Skeletal muscle satellite cell (primary cell): ENCODE results near the gene SYT9.

Experiments
- H3K27me3 ChIP-seq: 2 replicates; pipeline ENCODE4 v1.7.0; 2013; ENCODE audit warnings: low read length; ENCODE audit not compliant: control insufficient read depth, insufficient read depth
- H3K36me3 ChIP-seq: 2 replicates; pipeline ENCODE4 v1.7.0; 2013; ENCODE audit warnings: mild to moderate bottlenecking, control low read depth, low read length; ENCODE audit not compliant: insufficient read depth
- H3K4me1 ChIP-seq: 2 replicates; pipeline ENCODE4 v1.7.0; 2013; ENCODE audit warnings: low read length; ENCODE audit not compliant: control insufficient read depth, insufficient read depth
- H3K4me2 ChIP-seq: 2 replicates; pipeline ENCODE4 v1.7.0; 2013; ENCODE audit warnings: mild to moderate bottlenecking, low read length
- H3K4me3 ChIP-seq: 2 replicates; pipeline ENCODE4 v1.7.0; 2013; ENCODE audit warnings: low read length
- H3K9ac ChIP-seq: 2 replicates; pipeline ENCODE4 v1.7.0; 2013; ENCODE audit warnings: mild to moderate bottlenecking, low read depth, low read length, moderate library complexity
- H3K9me3 ChIP-seq: replicated peaks from 2 replicates; pipeline ENCODE4 v1.7.0; 2013; ENCODE audit warnings: mild to moderate bottlenecking, control low read depth, low read length

SYT9 gene

DNA sequence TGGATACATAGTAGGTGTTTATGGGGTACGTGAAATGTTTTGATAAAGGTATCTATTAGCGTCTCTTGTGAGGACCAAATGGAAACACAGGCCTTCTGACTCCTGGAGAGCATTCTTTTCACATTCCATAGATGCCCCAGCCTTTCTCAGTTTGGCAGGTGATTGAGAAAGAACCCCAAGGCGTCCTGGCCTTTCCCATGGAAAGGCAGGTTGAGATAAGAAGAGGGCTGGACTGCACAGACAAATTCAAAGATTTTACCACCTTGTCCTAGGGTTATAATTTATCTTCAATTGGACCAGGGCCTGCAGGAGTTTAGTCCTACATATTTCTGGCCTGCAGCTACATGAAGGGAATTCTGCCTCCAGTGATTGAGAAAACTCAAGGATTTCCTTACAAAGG lies 232.9 kb downstream of the SYT9 start:
- Histone ChIP-seq H3K27me3 (peaks cover 26% of the 10 kb centered on the region), H3K4me3 (no peak overlapping the region), H3K9me3 (no peaks in the 10 kb centered on the region), H3K4me1 (no peaks in the 10 kb centered on the region), H3K36me3 (no peaks in the 10 kb centered on the region), H3K4me2 (no peak overlapping the region), H3K9ac (no peak overlapping the region)

DNA sequence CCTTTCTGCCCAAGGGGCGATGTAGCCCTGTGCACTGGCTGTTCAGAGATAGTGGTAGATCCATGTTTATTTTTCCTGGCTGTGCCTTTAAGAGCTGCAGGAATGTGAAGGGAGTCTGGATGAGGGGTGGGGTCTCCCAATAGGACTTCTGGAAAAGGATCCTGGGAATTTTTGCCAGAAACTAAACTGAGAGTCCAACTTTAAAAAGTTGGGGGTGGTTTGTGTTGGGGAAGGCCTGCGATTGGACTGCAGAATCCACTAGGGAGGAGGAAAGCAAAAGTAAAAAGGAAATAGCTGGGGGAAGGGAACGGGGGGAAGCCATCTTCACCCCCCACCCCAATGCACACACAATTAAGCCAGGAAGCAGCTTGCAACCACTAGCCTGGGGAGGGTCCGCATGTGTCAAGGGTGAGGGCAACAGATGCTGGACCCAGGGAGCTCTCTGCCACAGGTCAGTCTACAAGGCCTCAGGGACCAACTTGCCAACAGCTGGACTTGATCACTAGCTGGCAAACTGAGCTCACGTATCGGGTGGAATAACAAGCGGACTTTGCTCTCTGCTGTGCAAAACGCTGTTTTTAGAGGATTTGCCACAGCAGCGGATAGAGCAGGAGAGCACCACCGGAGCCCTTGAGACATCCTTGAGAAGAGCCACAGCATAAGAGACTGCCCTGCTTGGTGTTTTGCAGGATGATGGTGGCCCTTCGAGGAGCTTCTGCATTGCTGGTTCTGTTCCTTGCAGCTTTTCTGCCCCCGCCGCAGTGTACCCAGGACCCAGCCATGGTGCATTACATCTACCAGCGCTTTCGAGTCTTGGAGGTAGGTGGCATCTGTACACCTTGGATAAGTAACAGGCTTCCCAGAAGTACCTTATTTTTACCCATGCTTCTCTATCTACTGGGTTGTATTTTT lies 233.7 kb downstream of the SYT9 start, which contains the start of gene OLFML1:
OLFML1 (plus strand) TSS at position 321 of the 912 bp plus-strand sequence; CDS start at position 691, 370 bp downstream.
- no peaks in the 10 kb centered on the region for H3K36me3 ChIP-seq
- no peak within 1 kb of the TSS for H3K4me2 ChIP-seq
- H3K4me3 ChIP-seq = no peak within 1 kb of the TSS
- peaks cover 26% of the 10 kb centered on the region for H3K27me3 ChIP-seq
- H3K4me1 ChIP-seq = peaks cover 4% of the 10 kb centered on the region
- H3K9ac ChIP-seq = no peak within 1 kb of the TSS
- H3K9me3 ChIP-seq = no peaks in the 10 kb centered on the region

GRCh38 chr11:7486098-7486780 lies 234.5 kb downstream of the SYT9 start:
- H3K9ac ChIP-seq = no peak overlapping the region
- no peak overlapping the region for H3K4me3 ChIP-seq
- H3K36me3 ChIP-seq = no peaks in the 10 kb centered on the region
- no peaks in the 10 kb centered on the region for H3K9me3 ChIP-seq
- H3K4me1 ChIP-seq = peaks cover 8% of the 10 kb centered on the region
- no peak overlapping the region for H3K4me2 ChIP-seq
- peaks cover 26% of the 10 kb centered on the region for H3K27me3 ChIP-seq

DNA sequence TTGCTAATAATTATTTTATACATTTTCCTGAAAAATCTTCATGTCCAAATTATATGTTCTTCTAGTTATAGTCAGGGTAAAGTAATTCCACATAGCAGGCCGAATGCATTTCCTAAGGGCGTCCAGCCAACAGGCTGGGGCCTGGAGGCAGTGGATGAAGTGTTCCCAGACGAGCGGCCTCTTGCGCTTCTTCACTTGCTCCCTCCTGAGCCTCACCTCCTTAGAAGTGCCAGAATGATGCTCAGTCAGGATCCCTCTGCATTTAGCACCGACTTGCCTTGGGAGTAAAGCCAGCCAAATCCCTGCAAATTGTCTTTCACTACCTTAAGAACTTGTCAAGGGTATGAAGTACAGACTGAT lies 235.1 kb downstream of the SYT9 start:
- Histone ChIP-seq H3K36me3 (no peaks in the 10 kb centered on the region), H3K9me3 (no peaks in the 10 kb centered on the region), H3K27me3 (peaks cover 26% of the 10 kb centered on the region), H3K9ac (no peak overlapping the region), H3K4me3 (no peak overlapping the region), H3K4me2 (no peak overlapping the region), H3K4me1 (peaks cover 8% of the 10 kb centered on the region)

GRCh38 chr11:7487360-7487759 lies 235.7 kb downstream of the SYT9 start:
- H3K4me2 ChIP-seq = no peak overlapping the region
- no peak overlapping the region for H3K4me3 ChIP-seq
- no peaks in the 10 kb centered on the region for H3K9me3 ChIP-seq
- peaks cover 8% of the 10 kb centered on the region for H3K4me1 ChIP-seq
- peaks cover 26% of the 10 kb centered on the region for H3K27me3 ChIP-seq
- no peak overlapping the region for H3K9ac ChIP-seq
- H3K36me3 ChIP-seq = no peaks in the 10 kb centered on the region

DNA sequence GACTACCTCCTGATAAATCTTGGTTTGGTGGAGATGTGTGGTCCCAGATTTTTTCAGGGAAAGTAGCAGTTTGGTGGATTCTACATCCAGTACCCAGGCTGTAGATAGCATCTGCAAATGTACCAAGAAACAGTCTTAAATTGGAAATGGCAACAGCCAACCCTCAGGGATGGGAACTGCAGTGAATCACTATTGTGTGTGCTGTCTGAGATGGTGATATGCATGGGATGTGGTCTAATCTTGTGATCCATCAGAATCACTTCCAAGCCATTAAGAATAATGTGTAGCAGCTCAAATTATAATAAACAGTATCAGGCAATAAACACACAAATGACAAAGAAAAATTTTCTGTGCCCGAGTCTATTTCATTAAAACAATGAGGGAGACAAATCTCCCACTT lies 237.0 kb downstream of the SYT9 start:
- no peak overlapping the region for H3K9ac ChIP-seq
- H3K4me3 ChIP-seq = no peak overlapping the region
- no peaks in the 10 kb centered on the region for H3K9me3 ChIP-seq
- peaks cover 8% of the 10 kb centered on the region for H3K4me1 ChIP-seq
- H3K4me2 ChIP-seq = no peak overlapping the region
- H3K27me3 ChIP-seq = peaks cover 26% of the 10 kb centered on the region
- H3K36me3 ChIP-seq = no peaks in the 10 kb centered on the region

- no peaks in the 10 kb centered on the region for H3K36me3 ChIP-seq
- H3K4me3 ChIP-seq = no peak overlapping the region
- no peaks in the 10 kb centered on the region for H3K9me3 ChIP-seq
- H3K9ac ChIP-seq = no peak overlapping the region
- peaks cover 8% of the 10 kb centered on the region for H3K4me1 ChIP-seq
- no peak overlapping the region for H3K4me2 ChIP-seq
- peaks cover 24% of the 10 kb centered on the region for H3K27me3 ChIP-seq
Measured at GRCh38 chr11:7489376-7489775, 237.7 kb downstream of the SYT9 start.

GRCh38 chr11:7490054-7490453 lies 238.3 kb downstream of the SYT9 start:
- Histone ChIP-seq H3K4me2 (no peak overlapping the region), H3K27me3 (peaks cover 23% of the 10 kb centered on the region), H3K4me1 (peaks cover 8% of the 10 kb centered on the region), H3K36me3 (no peaks in the 10 kb centered on the region), H3K9ac (no peak overlapping the region), H3K4me3 (no peak overlapping the region), H3K9me3 (no peaks in the 10 kb centered on the region)

DNA sequence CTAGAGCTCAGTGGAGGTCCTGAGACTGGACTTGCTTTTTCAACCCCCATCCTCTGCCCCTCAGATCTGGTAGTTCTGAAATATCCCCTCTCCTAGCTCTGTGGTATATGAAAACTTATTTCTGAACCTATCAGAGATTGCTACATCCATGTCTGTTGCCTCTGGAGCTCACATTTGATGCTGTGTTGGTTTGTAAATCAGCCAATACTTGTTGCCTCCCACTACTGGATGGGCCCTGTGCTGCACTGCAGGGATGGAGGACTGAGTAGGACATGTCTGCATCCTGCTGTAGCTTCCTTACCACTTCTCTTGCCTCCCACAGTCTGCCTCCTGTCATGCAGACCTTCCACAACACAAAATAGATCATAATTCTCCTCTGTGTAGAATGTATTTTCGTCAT lies 238.8 kb downstream of the SYT9 start:
- no peak overlapping the region for H3K4me2 ChIP-seq
- H3K36me3 ChIP-seq = no peaks in the 10 kb centered on the region
- H3K27me3 ChIP-seq = peaks cover 18% of the 10 kb centered on the region
- H3K4me1 ChIP-seq = peaks cover 8% of the 10 kb centered on the region
- no peak overlapping the region for H3K9ac ChIP-seq
- no peak overlapping the region for H3K4me3 ChIP-seq
- no peaks in the 10 kb centered on the region for H3K9me3 ChIP-seq

DNA sequence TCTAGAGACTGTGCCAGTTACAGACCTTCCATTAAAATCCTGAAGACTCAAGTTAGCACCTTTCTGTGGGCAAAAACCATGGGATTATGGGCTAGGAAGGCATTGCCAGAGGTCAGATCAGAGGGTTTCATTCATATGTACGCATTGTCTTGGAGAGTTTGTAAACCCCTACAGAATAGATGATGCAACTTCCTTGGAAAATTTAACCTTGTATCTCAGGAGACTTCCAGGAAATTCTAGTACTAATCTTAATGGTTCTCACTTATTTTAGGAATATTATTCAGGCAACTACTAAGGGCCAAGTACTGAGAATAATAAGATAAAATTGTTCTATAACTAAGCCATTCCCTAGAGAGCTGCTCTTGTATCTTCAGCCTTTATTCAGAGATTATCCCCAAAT lies 240.5 kb downstream of the SYT9 start:
- Histone ChIP-seq H3K4me1 (peaks cover 8% of the 10 kb centered on the region), H3K9ac (no peak overlapping the region), H3K4me3 (no peak overlapping the region), H3K4me2 (no peak overlapping the region), H3K36me3 (no peaks in the 10 kb centered on the region), H3K9me3 (no peaks in the 10 kb centered on the region), H3K27me3 (peaks cover 3% of the 10 kb centered on the region)

- Histone ChIP-seq H3K4me2 (no peak overlapping the region), H3K9me3 (no peaks in the 10 kb centered on the region), H3K27me3 (peaks cover 5% of the 10 kb centered on the region), H3K9ac (no peak overlapping the region), H3K4me3 (no peak overlapping the region), H3K36me3 (no peaks in the 10 kb centered on the region), H3K4me1 (peaks cover 8% of the 10 kb centered on the region)
Measured at GRCh38 chr11:7493670-7494069, 242.0 kb downstream of the SYT9 start.
